Activated naive CD8-positive, alpha-beta T cell treated with anti-CD3 and anti-CD28 coated beads, Interleukin-2, amount 50 U/mL, for 24 hours (primary cell): ENCODE results near the gene CAP2.

Experiments used
- ATAC-seq: fragments of 150-1000 bp; cut with Tn5 transposase; one replicate; pipeline ENCODE4 v1.10.0; 2021
- DNase-seq: peaks from one replicate; pipeline ENCODE4 v3.0.0; 2021
- H3K27ac Mint-ChIP-seq: one replicate; pipeline ENCODE4 v1.8.0; 2021; ENCODE audit warnings: mild to moderate bottlenecking, mixed read lengths
- H3K27me3 Mint-ChIP-seq: one replicate; pipeline ENCODE4 v1.8.0; 2021; ENCODE audit warnings: mixed read lengths
- H3K36me3 Mint-ChIP-seq: one replicate; pipeline ENCODE4 v1.8.0; 2021; ENCODE audit warnings: low read depth, mixed read lengths
- H3K4me1 Mint-ChIP-seq: one replicate; pipeline ENCODE4 v1.8.0; 2021; ENCODE audit warnings: mixed read lengths
- H3K4me3 Mint-ChIP-seq: one replicate; pipeline ENCODE4 v1.8.0; 2021; ENCODE audit warnings: mild to moderate bottlenecking, moderate library complexity, mixed read lengths
- H3K9me3 Mint-ChIP-seq: one replicate; pipeline ENCODE4 v1.8.0; 2021; ENCODE audit warnings: mixed read lengths

CAP2 gene

DNA sequence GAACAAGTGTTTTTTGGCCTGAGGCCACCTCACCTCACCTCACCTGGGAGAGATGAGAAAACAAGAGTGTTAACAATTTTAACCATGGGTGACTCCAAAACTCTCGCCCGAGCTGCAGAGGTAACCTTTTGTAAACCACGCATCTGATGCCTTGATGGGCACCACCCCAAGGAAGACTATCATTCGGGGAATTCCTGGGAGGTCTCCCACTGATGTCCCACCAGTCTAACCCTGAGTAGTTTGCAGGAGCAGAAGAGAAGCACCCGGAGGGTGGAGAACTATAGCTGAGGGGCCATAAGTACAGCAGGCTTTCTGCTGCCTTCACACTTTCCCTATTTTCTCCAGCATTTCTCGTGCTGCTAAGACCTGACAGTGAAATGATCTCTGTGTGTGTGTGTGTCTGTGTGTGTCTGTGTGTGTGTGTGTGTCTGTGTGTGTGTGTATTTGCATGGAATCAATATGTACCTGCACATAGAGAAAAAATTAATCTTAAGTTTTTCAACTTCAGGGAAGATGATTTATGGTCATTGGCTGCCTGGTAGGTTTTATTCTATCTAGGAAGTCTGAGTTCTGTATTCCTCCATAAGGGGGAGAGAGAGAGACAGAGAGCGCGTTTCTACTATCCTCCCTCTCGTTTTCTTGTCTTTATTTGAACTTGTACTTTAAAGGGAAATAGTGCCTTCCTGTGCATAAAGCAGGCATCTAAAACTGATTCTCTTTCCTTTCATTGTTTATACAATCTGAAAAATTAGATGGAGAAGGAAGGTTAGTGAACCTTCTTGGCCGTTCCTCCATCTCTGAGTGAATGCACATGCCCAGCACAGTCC, 75.8 kb downstream of the CAP2 start:
- H3K27ac Mint-ChIP-seq: no peak overlapping the region
- H3K4me3 Mint-ChIP-seq: no peak overlapping the region
- H3K27me3 Mint-ChIP-seq: peaks cover 2% of the 10 kb centered on the region
- no peaks in the 10 kb centered on the region for H3K36me3 Mint-ChIP-seq
- no peaks in the 10 kb centered on the region for H3K4me1 Mint-ChIP-seq
- no peak for ATAC-seq
- DNase-seq: no peak
- no peaks in the 10 kb centered on the region for H3K9me3 Mint-ChIP-seq

GRCh38 chr6:17470202-17470937, 77.0 kb downstream of the CAP2 start:
- DNase-seq: no peak
- Mint-ChIP-seq H3K27ac (no peak overlapping the region), H3K9me3 (no peaks in the 10 kb centered on the region), H3K4me1 (no peaks in the 10 kb centered on the region), H3K36me3 (no peaks in the 10 kb centered on the region), H3K27me3 (peaks cover 2% of the 10 kb centered on the region), H3K4me3 (no peak overlapping the region)
- no peak for ATAC-seq

DNA sequence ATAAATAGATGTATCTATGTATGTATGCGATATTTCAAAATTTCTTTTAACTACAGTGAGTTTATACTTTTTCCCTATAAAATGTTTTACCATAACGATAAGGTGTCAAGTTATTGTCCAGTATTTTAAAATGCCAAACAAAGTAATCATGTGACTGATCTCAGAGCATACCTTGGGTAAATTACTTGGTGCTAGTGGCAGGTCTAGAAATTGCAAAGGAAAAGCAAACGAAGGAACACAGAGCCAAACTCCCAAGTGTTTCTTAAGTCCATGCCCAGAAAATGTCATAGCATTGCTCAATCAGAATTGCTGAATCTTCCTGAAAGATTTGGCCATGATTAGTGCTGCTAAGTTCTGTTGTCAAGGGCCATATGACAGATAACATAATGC, 77.5 kb downstream of the CAP2 start:
- H3K27ac Mint-ChIP-seq: no peak overlapping the region
- no peaks in the 10 kb centered on the region for H3K36me3 Mint-ChIP-seq
- ATAC-seq (no peak), DNase-seq (no peak)
- H3K4me3 Mint-ChIP-seq: no peak overlapping the region
- H3K4me1 Mint-ChIP-seq: no peaks in the 10 kb centered on the region
- peaks cover 2% of the 10 kb centered on the region for H3K27me3 Mint-ChIP-seq
- H3K9me3 Mint-ChIP-seq: no peaks in the 10 kb centered on the region

DNA sequence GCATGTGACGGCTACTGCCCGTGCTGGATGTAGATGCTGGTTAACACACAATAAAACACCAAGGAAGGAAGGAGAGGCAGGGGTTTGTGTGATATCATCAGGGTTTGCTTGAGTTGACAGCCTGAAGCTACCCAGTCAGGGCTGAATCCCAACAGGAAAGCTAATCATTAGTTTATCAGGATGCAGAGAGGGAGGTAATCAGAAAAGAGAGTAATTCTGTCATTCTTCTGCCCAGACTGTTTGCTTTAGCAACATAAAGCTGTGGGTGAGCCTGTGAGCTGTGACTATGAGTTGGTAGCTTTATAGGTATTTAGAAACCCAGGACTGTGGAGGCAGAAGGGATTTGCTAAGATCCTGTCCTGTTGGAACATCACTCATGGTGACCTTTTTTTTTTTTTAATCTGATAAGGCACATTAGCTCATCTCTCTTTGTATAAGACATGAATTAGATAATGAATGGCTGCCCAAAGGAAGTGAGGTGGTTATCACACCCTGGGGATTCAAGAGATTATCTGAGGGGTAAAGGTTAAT, 79.3 kb downstream of the CAP2 start:
- DNase-seq: no peak
- Mint-ChIP-seq H3K36me3 (no peaks in the 10 kb centered on the region), H3K4me1 (no peaks in the 10 kb centered on the region), H3K27me3 (peaks cover 2% of the 10 kb centered on the region), H3K9me3 (no peaks in the 10 kb centered on the region), H3K27ac (no peak overlapping the region), H3K4me3 (no peak overlapping the region)
- ATAC-seq: no peak

DNA sequence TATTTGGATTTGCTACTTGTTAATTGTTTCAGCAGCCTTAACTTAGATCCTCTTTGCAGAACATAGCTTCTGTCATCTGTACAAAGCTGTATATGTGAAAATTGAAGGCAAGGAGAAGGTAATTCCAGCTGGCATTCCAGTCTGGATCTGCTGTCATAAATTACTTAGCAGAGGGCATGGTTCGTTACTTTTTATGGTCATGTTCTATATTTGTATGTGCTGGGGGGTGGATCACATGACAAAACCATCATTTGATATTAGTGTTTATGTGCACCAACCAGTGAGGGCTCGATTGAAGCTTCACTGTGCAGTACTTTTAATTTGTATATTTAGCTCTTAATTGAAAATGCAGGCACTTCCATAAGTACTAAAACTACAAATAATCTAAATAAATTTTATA, 80.2 kb downstream of the CAP2 start:
- Mint-ChIP-seq H3K4me1 (no peaks in the 10 kb centered on the region), H3K36me3 (no peaks in the 10 kb centered on the region), H3K9me3 (no peaks in the 10 kb centered on the region), H3K27ac (no peak overlapping the region), H3K4me3 (no peak overlapping the region), H3K27me3 (peaks cover 2% of the 10 kb centered on the region)
- DNase-seq (no peak), ATAC-seq (no peak)

- no peaks in the 10 kb centered on the region for H3K36me3 Mint-ChIP-seq
- no peak for DNase-seq
- no peak overlapping the region for H3K4me3 Mint-ChIP-seq
- no peak for ATAC-seq
- H3K27me3 Mint-ChIP-seq: peaks cover 2% of the 10 kb centered on the region
- no peak overlapping the region for H3K27ac Mint-ChIP-seq
- no peaks in the 10 kb centered on the region for H3K4me1 Mint-ChIP-seq
- no peaks in the 10 kb centered on the region for H3K9me3 Mint-ChIP-seq
These were observed 80.9 kb downstream of the CAP2 start for GRCh38 chr6:17474289-17474688.

- DNase-seq: no peak
- Mint-ChIP-seq H3K4me1 (no peaks in the 10 kb centered on the region), H3K9me3 (no peaks in the 10 kb centered on the region), H3K4me3 (no peak overlapping the region), H3K27me3 (peaks cover 2% of the 10 kb centered on the region), H3K27ac (no peak overlapping the region), H3K36me3 (no peaks in the 10 kb centered on the region)
- no peak for ATAC-seq
These were observed 82.3 kb downstream of the CAP2 start for GRCh38 chr6:17475606-17476244.

DNA sequence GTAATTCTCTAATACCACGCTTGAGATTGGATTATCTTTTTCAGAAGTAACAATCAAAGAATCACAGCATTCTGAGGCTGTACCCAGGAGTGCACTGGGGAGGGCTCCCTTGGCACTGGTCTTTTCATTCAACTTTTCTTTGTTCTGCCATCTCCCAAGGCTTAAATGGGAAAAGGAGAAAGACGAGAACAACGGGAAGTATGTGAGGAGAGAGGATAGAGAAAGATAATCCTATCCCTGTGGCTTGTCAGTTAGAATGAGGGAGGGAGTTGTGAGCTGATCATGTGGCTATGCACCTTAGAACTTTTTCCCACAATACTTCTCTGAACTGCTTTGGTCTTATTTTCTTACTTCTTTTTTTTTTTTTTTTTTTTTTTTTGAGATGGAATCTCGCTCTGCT, 83.1 kb downstream of the CAP2 start:
- DNase-seq: no peak
- Mint-ChIP-seq H3K4me1 (no peaks in the 10 kb centered on the region), H3K9me3 (no peaks in the 10 kb centered on the region), H3K27ac (no peak overlapping the region), H3K4me3 (no peak overlapping the region), H3K27me3 (peaks cover 2% of the 10 kb centered on the region), H3K36me3 (no peaks in the 10 kb centered on the region)
- ATAC-seq: no peak

GRCh38 chr6:17477356-17477755, 84.0 kb downstream of the CAP2 start:
- DNase-seq (no peak), ATAC-seq (no peak)
- no peak overlapping the region for H3K27ac Mint-ChIP-seq
- H3K36me3 Mint-ChIP-seq: no peaks in the 10 kb centered on the region
- H3K27me3 Mint-ChIP-seq: peaks cover 6% of the 10 kb centered on the region
- H3K4me3 Mint-ChIP-seq: no peak overlapping the region
- H3K4me1 Mint-ChIP-seq: no peaks in the 10 kb centered on the region
- H3K9me3 Mint-ChIP-seq: no peaks in the 10 kb centered on the region

GRCh38 chr6:17478223-17478907, 85.0 kb downstream of the CAP2 start:
- Mint-ChIP-seq H3K9me3 (no peaks in the 10 kb centered on the region), H3K27ac (no peak overlapping the region), H3K4me3 (no peak overlapping the region), H3K4me1 (no peaks in the 10 kb centered on the region), H3K27me3 (peaks cover 7% of the 10 kb centered on the region), H3K36me3 (no peaks in the 10 kb centered on the region)
- ATAC-seq (no peak), DNase-seq (no peak)

- Mint-ChIP-seq H3K9me3 (no peaks in the 10 kb centered on the region), H3K4me3 (no peak overlapping the region), H3K36me3 (no peaks in the 10 kb centered on the region), H3K27me3 (peaks cover 7% of the 10 kb centered on the region), H3K4me1 (no peaks in the 10 kb centered on the region), H3K27ac (no peak overlapping the region)
- ATAC-seq: no peak
- no peak for DNase-seq
These were observed 85.6 kb downstream of the CAP2 start for GRCh38 chr6:17478946-17479345.

GRCh38 chr6:17480476-17480875, 87.1 kb downstream of the CAP2 start:
- H3K4me3 Mint-ChIP-seq: no peak overlapping the region
- peaks cover 7% of the 10 kb centered on the region for H3K27me3 Mint-ChIP-seq
- H3K36me3 Mint-ChIP-seq: no peaks in the 10 kb centered on the region
- H3K4me1 Mint-ChIP-seq: no peaks in the 10 kb centered on the region
- no peaks in the 10 kb centered on the region for H3K9me3 Mint-ChIP-seq
- ATAC-seq: no peak
- no peak overlapping the region for H3K27ac Mint-ChIP-seq
- no peak for DNase-seq

DNA sequence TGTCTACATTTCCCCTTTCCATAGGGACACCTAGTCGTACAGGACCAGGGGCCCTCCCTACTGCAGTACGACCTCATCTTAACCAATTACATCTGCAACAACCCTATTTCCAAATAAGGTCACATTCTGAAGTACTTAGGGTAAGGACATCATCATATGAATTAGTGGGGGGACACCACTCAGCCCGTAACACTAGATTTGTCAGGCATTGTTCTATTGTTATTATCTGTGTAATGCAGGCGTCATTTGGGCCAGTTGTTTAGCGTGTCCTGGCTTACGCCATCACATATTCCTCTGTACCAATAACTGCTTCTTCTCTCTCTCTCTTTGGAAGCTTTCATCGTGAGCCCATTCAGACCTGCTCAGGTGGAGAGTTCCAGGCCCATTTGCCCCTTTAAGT, 89.3 kb downstream of the CAP2 start:
- Mint-ChIP-seq H3K9me3 (no peaks in the 10 kb centered on the region), H3K27me3 (peaks cover 9% of the 10 kb centered on the region), H3K4me1 (no peaks in the 10 kb centered on the region), H3K36me3 (no peaks in the 10 kb centered on the region), H3K27ac (no peak overlapping the region), H3K4me3 (no peak overlapping the region)
- ATAC-seq (no peak), DNase-seq (no peak)

GRCh38 chr6:17483391-17484016, 90.1 kb downstream of the CAP2 start:
- no peak overlapping the region for H3K4me3 Mint-ChIP-seq
- no peak overlapping the region for H3K27ac Mint-ChIP-seq
- H3K9me3 Mint-ChIP-seq: no peaks in the 10 kb centered on the region
- peaks cover 9% of the 10 kb centered on the region for H3K27me3 Mint-ChIP-seq
- DNase-seq (no peak), ATAC-seq (no peak)
- H3K36me3 Mint-ChIP-seq: no peaks in the 10 kb centered on the region
- H3K4me1 Mint-ChIP-seq: no peaks in the 10 kb centered on the region
